GM06990 (cell line): ENCODE data around the gene NDUFS8.

Experiments
- DNase-seq: peaks from one replicate; pipeline ENCODE4 v3.0.0-alpha.2; 2011; ENCODE audit not compliant: insufficient read length; ENCODE audit errors: extremely low read depth
- H3K27me3 ChIP-seq: replicated peaks from 2 replicates; pipeline ENCODE4 v1.6.0; 2011; ENCODE audit warnings: low read length; ENCODE audit not compliant: control insufficient read depth, insufficient read depth
- H3K36me3 ChIP-seq: 2 replicates; pipeline ENCODE4 v1.5.1; 2011; ENCODE audit warnings: low read length; ENCODE audit not compliant: control insufficient read depth, insufficient read depth
- H3K4me3 ChIP-seq: replicated peaks from 2 replicates; pipeline ENCODE4 v1.5.1; 2011; ENCODE audit warnings: low read depth, mild to moderate bottlenecking, control low read depth, low read length
- CTCF ChIP-seq: IDR thresholded peaks from 2 replicates; pipeline ENCODE4 v1.5.1; 2011; ENCODE audit warnings: low read length, control low read depth, mild to moderate bottlenecking, inconsistent platforms; ENCODE audit not compliant: insufficient read depth, poor library complexity, severe bottlenecking

NDUFS8 gene

GRCh38 chr11:68066742-68067141 lies 36.3 kb downstream of the NDUFS8 start:
- no peak overlapping the region for H3K4me3 ChIP-seq
- TF ChIP-seq CTCF, result no peak
- peaks cover 30% of the 10 kb centered on the region for H3K36me3 ChIP-seq
- DNase-seq, result no peak
- no peaks in the 10 kb centered on the region for H3K27me3 ChIP-seq

GRCh38 chr11:68067991-68068390 lies 37.5 kb downstream of the NDUFS8 start:
- no peak overlapping the region for H3K4me3 ChIP-seq
- no peaks in the 10 kb centered on the region for H3K27me3 ChIP-seq
- no peak for DNase-seq
- no peak for TF ChIP-seq CTCF
- peaks cover 28% of the 10 kb centered on the region for H3K36me3 ChIP-seq

GRCh38 chr11:68071281-68072048 lies 41.0 kb downstream of the NDUFS8 start:
- no peaks in the 10 kb centered on the region for H3K27me3 ChIP-seq
- no peak overlapping the region for H3K4me3 ChIP-seq
- no peak for TF ChIP-seq CTCF
- no peak for DNase-seq
- H3K36me3 ChIP-seq, result peaks cover 28% of the 10 kb centered on the region

GRCh38 chr11:68074584-68075352 lies 44.3 kb downstream of the NDUFS8 start:
- Histone ChIP-seq H3K4me3 (no peak overlapping the region), H3K27me3 (no peaks in the 10 kb centered on the region), H3K36me3 (peaks cover 16% of the 10 kb centered on the region)
- DNase-seq, result no peak
- TF ChIP-seq CTCF, result no peak

- Histone ChIP-seq H3K36me3 (peaks cover 20% of the 10 kb centered on the region), H3K27me3 (no peaks in the 10 kb centered on the region), H3K4me3 (no peak overlapping the region)
- no peak for DNase-seq
- peak; percentile 29 for TF ChIP-seq CTCF
These were observed 46.0 kb downstream of the NDUFS8 start for GRCh38 chr11:68076371-68077042.
